GM12891 (cell line): ENCODE measurements around the gene DCTN2.

Source experiments
- PAX5 ChIP-seq: IDR thresholded peaks from 2 replicates; pipeline ENCODE4 v1.6.1; 2011; ENCODE audit warnings: low read length, moderate library complexity, mild to moderate bottlenecking; ENCODE audit not compliant: insufficient read depth, severe bottlenecking
- POLR2A ChIP-seq: IDR thresholded peaks from 2 replicates; pipeline ENCODE4 v1.6.1; 2011; ENCODE audit warnings: low read depth, low read length, control low read depth
- POLR2AphosphoS5 ChIP-seq: IDR thresholded peaks from 2 replicates; pipeline ENCODE4 v1.6.1; 2011; ENCODE audit warnings: low read depth, low read length, control low read depth
- POU2F2 ChIP-seq: IDR thresholded peaks from 2 replicates; pipeline ENCODE4 v1.6.1; 2011; ENCODE audit warnings: low read depth, mild to moderate bottlenecking, control low read depth, low read length, moderate library complexity
- SPI1 ChIP-seq: IDR thresholded peaks from 2 replicates; pipeline ENCODE4 v1.6.1; 2011; ENCODE audit warnings: low read depth, low read length, control low read depth
- TAF1 ChIP-seq: IDR thresholded peaks from 2 replicates; pipeline ENCODE4 v1.6.1; 2011; ENCODE audit warnings: low read depth, low read length, control low read depth

DNA sequence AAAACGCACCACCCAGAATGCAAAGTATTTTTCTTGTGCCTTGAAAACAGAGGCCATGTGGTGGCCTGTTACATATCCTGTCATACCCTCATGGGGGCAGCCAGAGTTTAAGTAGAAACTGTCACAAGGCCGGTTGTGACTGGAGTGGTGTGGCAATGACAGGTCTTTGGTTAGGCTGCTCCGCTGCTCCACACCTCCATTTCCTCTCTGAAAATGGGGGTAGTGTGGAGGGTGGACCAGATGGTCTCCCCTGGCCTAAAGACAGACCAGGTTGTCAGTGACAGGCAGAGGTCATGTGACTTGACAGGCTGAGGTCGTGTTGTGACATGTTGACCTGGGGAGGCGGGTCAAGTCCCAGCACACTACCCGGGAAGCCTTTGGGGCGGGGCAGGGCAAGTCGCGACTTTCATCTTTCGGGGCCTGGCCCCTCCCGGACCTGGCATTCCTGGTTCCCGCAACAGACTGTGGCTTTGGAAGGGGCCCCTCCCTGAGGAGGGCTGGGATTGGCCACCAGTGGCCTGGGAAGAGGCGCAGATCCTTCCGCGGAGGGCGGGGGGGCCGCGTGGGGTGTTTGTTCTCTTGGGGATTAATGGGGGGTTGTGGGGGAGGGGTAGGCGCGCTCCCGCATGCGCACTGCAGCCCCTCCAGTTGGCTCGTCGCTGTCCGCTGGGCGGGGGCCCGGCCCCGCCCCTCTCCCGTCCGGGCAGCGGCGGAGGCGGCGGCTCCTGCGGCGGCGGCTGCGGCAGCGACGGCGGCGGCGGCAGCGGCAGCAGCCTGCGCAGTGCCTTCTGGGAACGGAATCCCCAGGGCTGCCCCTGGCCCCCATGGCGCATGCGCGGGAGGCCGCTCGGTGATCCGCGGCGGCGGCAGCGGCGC lies 24.7 kb downstream of the DCTN2 start, which contains the start of gene MBD6:
- TF ChIP-seq POLR2A (peak; percentile 64; the same call in 1 of the 2 replicates), TAF1 (peak; percentile 40; the same call in 1 of the 2 replicates), POLR2AphosphoS5 (peak; percentile 72; the same call in 1 of the 2 replicates), SPI1 (peak; percentile 43; the same call in 1 of the 2 replicates), PAX5 (peak; percentile 72), POU2F2 (no peak)
